HL-60 (cell line): ENCODE results near the gene PCED1B.

Experiments used
- POLR2AphosphoS5 ChIP-seq: IDR thresholded peaks from 2 replicates; pipeline ENCODE4 v1.6.1; 2012; ENCODE audit warnings: low read depth
- TF ChIP-seq, protein P1 (sequence below): IDR thresholded peaks from one replicate; pipeline ENCODE4 v1.5.1; 2011; ENCODE audit warnings: low read length, control low read depth, inconsistent platforms; ENCODE audit not compliant: insufficient read depth

- TF ChIP-seq, protein P1, sequence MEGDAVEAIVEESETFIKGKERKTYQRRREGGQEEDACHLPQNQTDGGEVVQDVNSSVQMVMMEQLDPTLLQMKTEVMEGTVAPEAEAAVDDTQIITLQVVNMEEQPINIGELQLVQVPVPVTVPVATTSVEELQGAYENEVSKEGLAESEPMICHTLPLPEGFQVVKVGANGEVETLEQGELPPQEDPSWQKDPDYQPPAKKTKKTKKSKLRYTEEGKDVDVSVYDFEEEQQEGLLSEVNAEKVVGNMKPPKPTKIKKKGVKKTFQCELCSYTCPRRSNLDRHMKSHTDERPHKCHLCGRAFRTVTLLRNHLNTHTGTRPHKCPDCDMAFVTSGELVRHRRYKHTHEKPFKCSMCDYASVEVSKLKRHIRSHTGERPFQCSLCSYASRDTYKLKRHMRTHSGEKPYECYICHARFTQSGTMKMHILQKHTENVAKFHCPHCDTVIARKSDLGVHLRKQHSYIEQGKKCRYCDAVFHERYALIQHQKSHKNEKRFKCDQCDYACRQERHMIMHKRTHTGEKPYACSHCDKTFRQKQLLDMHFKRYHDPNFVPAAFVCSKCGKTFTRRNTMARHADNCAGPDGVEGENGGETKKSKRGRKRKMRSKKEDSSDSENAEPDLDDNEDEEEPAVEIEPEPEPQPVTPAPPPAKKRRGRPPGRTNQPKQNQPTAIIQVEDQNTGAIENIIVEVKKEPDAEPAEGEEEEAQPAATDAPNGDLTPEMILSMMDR = no peak
- TF ChIP-seq POLR2AphosphoS5 = no peak
Observed at GRCh38 chr12:47067176-47067575, 12.2 kb upstream of the PCED1B start.
